ENCODE results near the gene C16orf54.
"Not testable (repeated sequence)": the region's sequence is repeated elsewhere in the genome, so short reads cannot be mapped to it uniquely, and the experiment has no call there.

Gene C16orf54

DNA sequence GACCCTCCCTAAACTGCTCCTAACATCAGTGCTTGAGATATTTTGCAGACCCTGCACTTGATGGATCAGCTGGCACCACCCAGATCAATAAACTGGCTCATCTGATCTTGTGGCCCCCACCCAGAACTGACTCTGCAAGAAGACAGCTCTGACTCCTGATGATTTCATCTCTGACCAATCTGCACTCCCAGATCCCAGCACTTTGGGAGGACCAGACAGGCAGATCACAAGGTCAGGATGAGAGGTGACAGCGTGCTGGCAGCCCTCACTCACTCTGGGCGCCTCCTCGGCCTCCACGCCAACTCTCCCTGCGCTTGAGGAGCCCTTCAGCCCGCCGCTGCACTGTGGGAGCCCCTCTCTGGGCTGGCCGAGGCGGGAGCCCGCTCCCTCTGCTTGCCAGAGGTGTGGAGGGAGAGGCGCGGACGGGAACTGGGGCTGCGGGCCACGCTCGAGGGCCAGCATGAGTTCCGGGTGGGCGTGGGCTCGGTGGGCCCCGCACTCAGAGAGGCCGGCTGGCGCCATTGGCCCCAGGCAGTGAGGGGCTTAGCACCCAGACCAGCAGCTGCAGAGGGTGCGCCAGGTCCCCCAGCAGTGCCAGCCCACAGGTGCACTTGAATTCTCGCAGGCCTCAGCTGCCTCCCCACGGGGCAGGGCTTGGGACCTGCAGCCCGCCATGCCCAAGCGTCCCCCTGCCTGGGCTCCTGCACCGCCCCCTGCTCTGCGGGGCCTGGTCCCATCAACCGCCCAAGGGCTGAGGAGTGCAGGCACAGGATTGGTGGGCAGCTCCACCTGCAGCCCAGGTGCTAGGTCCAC lies 2.4 kb upstream of the C16orf54 start:
- Histone ChIP-seq H3K27ac (ENCODE audit: low read depth, low read length) (no peak overlapping the region), H3K9ac (ENCODE audit: low read depth, low read length) (no peak overlapping the region), H3K27me3 (ENCODE audit: control insufficient read depth, insufficient read depth, low read length) (no peaks in the 10 kb centered on the region), H3K4me1 (ENCODE audit: control insufficient read depth, insufficient read depth, low read length) (peaks cover 2% of the 10 kb centered on the region; the same call in 1 of the 2 replicates), H3K36me3 (ENCODE audit: control insufficient read depth, insufficient read depth, low read length) (no peaks in the 10 kb centered on the region), H3K4me3 (ENCODE audit: low read depth, low read length) (no peak overlapping the region), H3K9me3 (ENCODE audit: control insufficient read depth, insufficient read depth, low read length) (peaks cover 10% of the 10 kb centered on the region)

DNA sequence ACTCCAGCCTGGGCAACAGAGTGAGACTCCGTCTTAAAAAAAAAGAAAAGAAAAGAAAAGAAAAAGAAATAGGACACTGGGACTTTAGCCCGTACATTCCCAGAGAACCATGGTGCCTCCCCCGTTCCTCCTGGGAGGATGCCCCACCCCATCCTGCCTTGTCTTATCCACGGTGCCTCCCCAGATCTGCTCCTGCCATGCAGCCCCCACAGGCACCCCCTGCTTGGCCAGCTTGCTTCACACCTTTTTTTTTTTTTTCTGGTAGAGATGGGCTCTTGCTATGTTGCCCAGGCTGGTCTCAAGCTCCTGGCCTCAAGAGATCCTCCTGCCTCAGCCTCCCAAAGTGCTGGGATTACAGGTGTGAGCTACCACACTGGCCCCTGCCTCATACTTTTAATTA lies 728 bp upstream of the C16orf54 start:
- H3K27me3 ChIP-seq (ENCODE audit: control insufficient read depth, insufficient read depth, low read length); H3K4me1 ChIP-seq (ENCODE audit: control insufficient read depth, insufficient read depth, low read length); H3K4me3 ChIP-seq (ENCODE audit: low read depth, low read length); H3K36me3 ChIP-seq (ENCODE audit: control insufficient read depth, insufficient read depth, low read length); H3K9me3 ChIP-seq (ENCODE audit: control insufficient read depth, insufficient read depth, low read length); H3K9ac ChIP-seq (ENCODE audit: low read depth, low read length); H3K27ac ChIP-seq (ENCODE audit: low read depth, low read length): not testable (repeated sequence)

DNA sequence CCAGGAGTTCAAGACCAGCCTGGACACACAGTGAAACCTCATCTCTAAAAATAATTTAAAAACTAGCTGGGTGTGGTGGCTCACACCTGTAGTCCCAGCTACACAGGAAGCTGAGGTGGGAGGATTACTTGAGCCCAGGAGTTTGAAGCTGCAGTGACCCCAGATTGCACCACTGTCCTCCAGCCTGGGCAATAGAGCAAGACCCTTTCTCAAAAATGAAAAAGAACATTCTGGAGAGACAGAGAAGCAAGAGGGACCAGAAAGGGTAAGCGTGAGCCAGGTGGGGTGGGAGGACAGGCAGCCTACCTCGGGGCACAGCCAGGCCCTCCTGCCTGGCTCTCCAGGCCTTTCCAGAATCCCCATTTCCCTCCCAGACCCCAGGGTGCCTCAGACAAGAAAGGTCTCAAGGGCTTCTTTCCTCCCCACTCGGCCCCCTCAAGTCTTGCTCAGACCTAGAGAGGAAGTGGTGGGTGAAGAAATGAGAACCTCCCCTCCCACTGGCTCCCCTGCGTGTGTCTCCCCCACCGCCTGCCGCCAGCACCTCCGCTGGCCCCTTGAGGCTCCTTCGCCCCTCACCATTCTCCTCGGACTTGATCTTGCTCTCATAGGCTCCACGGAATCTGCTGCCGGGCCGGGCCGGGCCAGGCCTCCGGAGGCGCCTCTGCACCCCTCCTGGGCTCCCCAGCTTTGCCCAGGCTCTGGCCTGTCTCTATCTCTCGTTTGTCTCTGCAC lies 503 bp downstream of the C16orf54 start:
- no peak overlapping the region for H3K9ac ChIP-seq (ENCODE audit: low read depth, low read length)
- peaks cover 10% of the 10 kb centered on the region for H3K9me3 ChIP-seq (ENCODE audit: control insufficient read depth, insufficient read depth, low read length)
- H3K27ac ChIP-seq (ENCODE audit: low read depth, low read length): no peak overlapping the region
- peaks cover 2% of the 10 kb centered on the region; the same call in 1 of the 2 replicates for H3K4me1 ChIP-seq (ENCODE audit: control insufficient read depth, insufficient read depth, low read length)
- no peak overlapping the region for H3K4me3 ChIP-seq (ENCODE audit: low read depth, low read length)
- no peaks in the 10 kb centered on the region for H3K27me3 ChIP-seq (ENCODE audit: control insufficient read depth, insufficient read depth, low read length)
- no peaks in the 10 kb centered on the region for H3K36me3 ChIP-seq (ENCODE audit: control insufficient read depth, insufficient read depth, low read length)

DNA sequence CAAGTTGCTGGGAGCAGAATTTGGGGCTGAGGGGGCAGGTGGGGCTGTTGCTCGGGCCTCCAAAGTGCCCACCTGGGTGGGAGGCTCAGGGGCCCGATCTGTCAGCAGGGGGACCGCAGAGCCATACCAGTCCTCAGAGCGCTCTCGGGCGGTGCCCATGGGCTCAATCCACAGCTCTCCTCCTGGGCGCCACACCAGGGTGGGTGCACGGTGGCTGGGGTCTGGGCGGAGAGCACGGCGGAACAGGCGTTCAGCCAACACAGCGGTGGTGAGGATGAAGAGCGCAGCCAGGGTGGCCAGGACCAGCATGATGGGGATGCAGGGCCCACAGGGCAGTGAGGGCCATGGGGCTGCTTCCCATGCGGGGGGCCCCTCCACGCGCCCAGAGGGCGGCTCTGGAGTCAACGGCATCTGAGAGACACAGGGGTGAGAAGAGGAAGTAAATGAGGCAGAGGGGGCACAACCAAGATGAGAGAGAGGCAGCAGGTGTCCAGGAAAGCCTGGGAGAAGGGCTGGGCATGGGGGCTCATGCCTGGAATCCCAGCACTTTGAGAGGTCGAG lies 1.2 kb downstream of the C16orf54 start:
- no peak overlapping the region for H3K27ac ChIP-seq (ENCODE audit: low read depth, low read length)
- peaks cover 2% of the 10 kb centered on the region; the same call in 1 of the 2 replicates for H3K4me1 ChIP-seq (ENCODE audit: control insufficient read depth, insufficient read depth, low read length)
- H3K9ac ChIP-seq (ENCODE audit: low read depth, low read length): no peak overlapping the region
- peaks cover 5% of the 10 kb centered on the region; the same call in 1 of the 2 replicates for H3K36me3 ChIP-seq (ENCODE audit: control insufficient read depth, insufficient read depth, low read length)
- peaks cover 10% of the 10 kb centered on the region for H3K9me3 ChIP-seq (ENCODE audit: control insufficient read depth, insufficient read depth, low read length)
- no peak overlapping the region for H3K4me3 ChIP-seq (ENCODE audit: low read depth, low read length)
- no peaks in the 10 kb centered on the region for H3K27me3 ChIP-seq (ENCODE audit: control insufficient read depth, insufficient read depth, low read length)

DNA sequence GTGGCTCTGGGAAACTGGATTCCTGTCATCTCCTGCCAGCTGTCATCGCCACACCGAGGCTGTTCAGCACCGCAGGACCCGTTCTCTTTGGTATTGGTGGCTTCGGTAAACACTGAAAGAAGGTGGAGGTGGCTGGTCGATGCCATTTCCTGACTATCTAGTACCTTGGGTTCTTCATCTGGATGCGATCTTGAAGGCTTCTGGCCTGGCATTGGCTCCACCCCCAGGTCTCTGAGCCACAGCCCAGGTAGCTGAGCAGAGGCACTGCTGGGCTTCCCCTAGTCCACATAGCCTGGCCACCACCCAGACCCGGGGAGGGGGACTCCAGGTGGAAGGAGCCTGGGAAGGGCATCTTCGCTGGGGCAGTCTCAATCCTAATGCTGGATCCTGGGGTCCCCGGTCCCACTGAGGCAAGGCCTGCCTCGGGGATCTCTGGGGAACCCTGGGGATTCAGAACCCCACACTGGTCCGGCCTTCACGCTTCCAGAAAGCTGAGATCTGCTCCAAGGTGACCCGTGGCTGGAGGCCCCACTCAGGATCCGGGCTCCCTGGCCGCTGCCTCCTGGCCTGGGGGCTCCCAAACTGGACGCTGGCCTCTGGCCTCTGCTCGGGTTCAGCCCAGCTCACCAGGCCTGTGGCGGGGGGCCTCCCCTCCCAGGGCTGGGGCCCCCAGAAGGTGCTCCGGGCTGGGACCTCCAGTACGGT lies 1.8 kb downstream of the C16orf54 start:
- peaks cover 8% of the 10 kb centered on the region for H3K9me3 ChIP-seq (ENCODE audit: control insufficient read depth, insufficient read depth, low read length)
- H3K27ac ChIP-seq (ENCODE audit: low read depth, low read length): no peak overlapping the region
- no peaks in the 10 kb centered on the region for H3K27me3 ChIP-seq (ENCODE audit: control insufficient read depth, insufficient read depth, low read length)
- H3K4me1 ChIP-seq (ENCODE audit: control insufficient read depth, insufficient read depth, low read length): peaks cover 2% of the 10 kb centered on the region; the same call in 1 of the 2 replicates
- H3K36me3 ChIP-seq (ENCODE audit: control insufficient read depth, insufficient read depth, low read length): peaks cover 8% of the 10 kb centered on the region; the same call in 1 of the 2 replicates
- no peak overlapping the region for H3K9ac ChIP-seq (ENCODE audit: low read depth, low read length)
- H3K4me3 ChIP-seq (ENCODE audit: low read depth, low read length): no peak overlapping the region

DNA sequence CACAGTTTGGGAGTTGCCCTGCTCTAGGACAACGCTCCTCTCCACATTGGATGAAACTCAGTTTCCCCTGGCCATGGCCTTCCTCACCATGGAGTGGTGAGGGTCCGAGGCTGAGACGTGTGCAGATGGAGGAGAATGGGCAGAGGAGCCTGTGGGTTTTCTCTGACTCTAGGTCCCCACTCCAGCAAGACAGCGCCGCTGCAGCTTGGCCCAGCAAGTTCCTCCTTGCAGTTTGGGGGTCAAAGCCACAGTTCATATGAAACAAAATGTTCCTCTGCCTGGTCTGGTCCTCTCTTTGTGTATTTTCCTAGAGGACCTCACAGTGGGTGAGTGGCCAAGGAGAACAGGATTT lies 2.3 kb downstream of the C16orf54 start:
- Histone ChIP-seq H3K4me1 (ENCODE audit: control insufficient read depth, insufficient read depth, low read length) (peaks cover 2% of the 10 kb centered on the region; the same call in 1 of the 2 replicates), H3K9me3 (ENCODE audit: control insufficient read depth, insufficient read depth, low read length) (peaks cover 6% of the 10 kb centered on the region; the same call in 1 of the 2 replicates), H3K27me3 (ENCODE audit: control insufficient read depth, insufficient read depth, low read length) (no peaks in the 10 kb centered on the region), H3K4me3 (ENCODE audit: low read depth, low read length) (no peak overlapping the region), H3K27ac (ENCODE audit: low read depth, low read length) (peak overlapping the region; percentile 33), H3K9ac (ENCODE audit: low read depth, low read length) (no peak overlapping the region), H3K36me3 (ENCODE audit: control insufficient read depth, insufficient read depth, low read length) (peaks cover 13% of the 10 kb centered on the region)

DNA sequence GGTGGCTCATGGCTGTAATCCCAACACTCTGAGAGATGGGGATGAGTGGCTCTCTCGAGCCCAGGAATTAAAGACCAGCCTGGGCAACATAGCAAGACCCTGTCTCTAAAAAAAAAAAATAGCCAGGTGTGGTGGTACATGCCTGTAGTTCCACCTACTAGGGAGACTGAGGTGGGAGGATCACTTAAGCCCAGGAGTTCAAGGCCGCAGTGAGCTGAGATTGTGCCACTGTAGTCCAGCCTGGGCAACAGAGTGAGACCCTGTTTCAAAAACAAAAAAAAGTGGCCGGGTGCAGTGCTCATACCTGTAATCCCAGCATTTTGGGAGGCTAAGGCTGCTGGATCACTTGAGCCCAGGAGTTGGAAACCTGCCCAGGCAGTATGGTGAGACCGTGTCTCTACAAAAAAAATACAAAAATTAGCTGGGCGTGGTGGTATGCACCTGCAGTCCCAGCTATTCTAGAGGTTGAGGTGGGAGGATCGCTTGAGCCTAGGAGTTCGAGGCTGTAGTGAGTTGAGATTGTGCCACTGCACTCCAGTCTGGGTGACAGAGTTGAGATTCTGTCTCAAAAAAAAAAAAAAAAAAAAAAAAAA lies 3.0 kb downstream of the C16orf54 start:
- no peak overlapping the region for H3K9ac ChIP-seq (ENCODE audit: low read depth, low read length)
- peaks cover 2% of the 10 kb centered on the region; the same call in 1 of the 2 replicates for H3K4me1 ChIP-seq (ENCODE audit: control insufficient read depth, insufficient read depth, low read length)
- no peak overlapping the region for H3K27ac ChIP-seq (ENCODE audit: low read depth, low read length)
- no peaks in the 10 kb centered on the region for H3K9me3 ChIP-seq (ENCODE audit: control insufficient read depth, insufficient read depth, low read length)
- no peaks in the 10 kb centered on the region for H3K27me3 ChIP-seq (ENCODE audit: control insufficient read depth, insufficient read depth, low read length)
- H3K4me3 ChIP-seq (ENCODE audit: low read depth, low read length): no peak overlapping the region
- peaks cover 20% of the 10 kb centered on the region for H3K36me3 ChIP-seq (ENCODE audit: control insufficient read depth, insufficient read depth, low read length)

DNA sequence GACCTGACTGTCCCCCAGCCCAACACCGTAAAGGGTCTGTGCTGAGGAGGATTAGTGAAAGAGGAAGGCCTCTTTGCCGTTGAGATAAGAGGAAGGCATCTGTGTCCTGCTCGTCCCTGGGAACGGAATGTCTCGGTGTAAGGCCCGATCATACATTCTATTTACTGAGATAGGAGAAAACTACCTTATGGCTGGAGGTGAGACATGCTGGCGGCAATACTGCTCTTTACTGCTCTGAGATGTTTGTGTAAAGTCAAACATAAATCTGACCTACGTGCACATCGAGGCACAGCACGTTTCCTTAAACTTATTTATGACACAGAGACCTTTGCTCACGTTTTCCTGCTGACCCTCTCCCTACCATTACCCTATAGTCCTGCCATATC lies 5.2 kb downstream of the C16orf54 start:
- not testable (repeated sequence) for H3K4me3 ChIP-seq (ENCODE audit: low read depth, low read length); H3K9ac ChIP-seq (ENCODE audit: low read depth, low read length); H3K4me1 ChIP-seq (ENCODE audit: control insufficient read depth, insufficient read depth, low read length); H3K9me3 ChIP-seq (ENCODE audit: control insufficient read depth, insufficient read depth, low read length); H3K27ac ChIP-seq (ENCODE audit: low read depth, low read length); H3K27me3 ChIP-seq (ENCODE audit: control insufficient read depth, insufficient read depth, low read length)
- H3K36me3 ChIP-seq (ENCODE audit: control insufficient read depth, insufficient read depth, low read length): peaks cover 37% of the 10 kb centered on the region

DNA sequence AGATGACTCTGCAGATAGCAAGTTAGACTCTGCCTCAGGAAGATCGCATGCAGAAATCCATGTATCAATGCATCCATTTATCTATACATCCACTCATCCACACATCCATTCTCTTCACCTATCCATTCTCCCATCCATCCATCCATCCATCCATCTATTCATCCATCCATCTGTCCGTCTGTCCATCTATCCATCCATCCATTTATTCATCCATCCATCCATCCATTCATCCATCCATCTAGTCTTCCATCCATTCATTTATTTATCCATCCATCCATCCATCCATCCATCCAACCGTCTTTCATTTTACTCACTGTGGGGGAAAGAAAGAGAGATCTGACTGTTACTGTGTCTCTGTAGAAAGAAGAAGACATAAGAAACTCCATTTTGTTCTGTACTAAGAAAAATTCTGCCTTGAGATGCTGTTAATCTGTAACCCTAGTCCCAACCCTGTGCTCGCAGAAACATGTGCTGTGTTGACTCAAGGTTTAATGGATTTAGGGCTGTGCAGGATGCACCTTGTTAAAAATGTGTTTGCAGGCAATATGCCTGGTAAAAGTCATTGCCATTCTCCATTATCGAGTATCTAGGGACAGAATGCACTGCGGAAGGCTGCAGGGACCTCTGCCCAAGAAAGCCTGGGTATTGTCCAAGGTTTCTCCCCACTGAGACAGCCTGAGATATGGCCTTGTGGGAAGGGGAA lies 5.7 kb downstream of the C16orf54 start:
- not testable (repeated sequence) for H3K27me3 ChIP-seq (ENCODE audit: control insufficient read depth, insufficient read depth, low read length); H3K27ac ChIP-seq (ENCODE audit: low read depth, low read length); H3K9me3 ChIP-seq (ENCODE audit: control insufficient read depth, insufficient read depth, low read length); H3K4me1 ChIP-seq (ENCODE audit: control insufficient read depth, insufficient read depth, low read length); H3K9ac ChIP-seq (ENCODE audit: low read depth, low read length); H3K4me3 ChIP-seq (ENCODE audit: low read depth, low read length)
- H3K36me3 ChIP-seq (ENCODE audit: control insufficient read depth, insufficient read depth, low read length): peaks cover 41% of the 10 kb centered on the region

DNA sequence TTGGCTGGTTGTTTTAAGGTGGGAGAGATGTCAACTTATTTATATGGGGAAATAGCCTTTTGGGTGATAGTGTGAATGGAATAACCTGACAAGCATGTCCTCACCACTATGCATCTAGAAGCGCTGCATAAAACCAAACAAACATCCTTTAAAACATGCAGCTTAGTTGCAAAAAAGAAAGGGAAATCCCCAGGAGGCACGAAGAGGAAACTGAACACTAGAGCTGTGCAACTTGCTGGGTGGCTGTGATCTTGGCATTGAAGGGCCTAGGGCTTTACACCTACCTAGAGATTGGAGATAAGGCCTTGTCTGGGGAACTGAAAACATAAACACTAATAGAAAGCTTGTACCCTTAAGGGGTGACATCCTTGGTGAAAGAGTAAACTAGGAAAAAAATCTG lies 7.3 kb downstream of the C16orf54 start:
- H3K9ac ChIP-seq (ENCODE audit: low read depth, low read length): no peak overlapping the region
- H3K4me3 ChIP-seq (ENCODE audit: low read depth, low read length): no peak overlapping the region
- peaks cover 56% of the 10 kb centered on the region for H3K36me3 ChIP-seq (ENCODE audit: control insufficient read depth, insufficient read depth, low read length)
- H3K27me3 ChIP-seq (ENCODE audit: control insufficient read depth, insufficient read depth, low read length): no peaks in the 10 kb centered on the region
- H3K4me1 ChIP-seq (ENCODE audit: control insufficient read depth, insufficient read depth, low read length): no peaks in the 10 kb centered on the region
- no peak overlapping the region for H3K27ac ChIP-seq (ENCODE audit: low read depth, low read length)
- H3K9me3 ChIP-seq (ENCODE audit: control insufficient read depth, insufficient read depth, low read length): no peaks in the 10 kb centered on the region
